WTC11 (cell line): Measurements from ENCODE around the gene MYLK4.

Source experiments
- ZNF121 ChIP-seq: sonication (generic); formaldehyde crosslinking; IDR thresholded peaks from 2 replicates; pipeline ENCODE4 v1.8.0; 2023; ENCODE audit warnings: missing genetic modification reagents
- ZNF416 ChIP-seq: fragments of 250-450 bp; sonication (Bioruptor Pico); IDR thresholded peaks from 2 replicates; pipeline ENCODE4 v1.9.0; 2021; ENCODE audit warnings: mild to moderate bottlenecking, inconsistent platforms
- TF ChIP-seq, protein P1 (sequence below): sonication (generic); formaldehyde crosslinking; IDR thresholded peaks from 2 replicates; pipeline ENCODE4 v1.8.1; 2023; ENCODE audit warnings: mild to moderate bottlenecking, missing genetic modification reagents, moderate library complexity
- TF ChIP-seq, protein P2 (sequence below): fragments of 200-600 bp; IDR thresholded peaks from 2 replicates; pipeline ENCODE4 v1.8.0; 2022; ENCODE audit warnings: antibody characterized with exemption
- TF ChIP-seq, protein P3 (sequence below): sonication (generic); formaldehyde crosslinking; IDR thresholded peaks from 2 replicates; pipeline ENCODE4 v1.8.1; 2023; ENCODE audit warnings: mild to moderate bottlenecking, missing genetic modification reagents
- TF ChIP-seq, protein P4 (sequence below): sonication (generic); formaldehyde crosslinking; IDR thresholded peaks from 2 replicates; pipeline ENCODE4 v1.8.1; 2023; ENCODE audit warnings: mild to moderate bottlenecking, moderate library complexity, missing genetic modification reagents

DNA sequence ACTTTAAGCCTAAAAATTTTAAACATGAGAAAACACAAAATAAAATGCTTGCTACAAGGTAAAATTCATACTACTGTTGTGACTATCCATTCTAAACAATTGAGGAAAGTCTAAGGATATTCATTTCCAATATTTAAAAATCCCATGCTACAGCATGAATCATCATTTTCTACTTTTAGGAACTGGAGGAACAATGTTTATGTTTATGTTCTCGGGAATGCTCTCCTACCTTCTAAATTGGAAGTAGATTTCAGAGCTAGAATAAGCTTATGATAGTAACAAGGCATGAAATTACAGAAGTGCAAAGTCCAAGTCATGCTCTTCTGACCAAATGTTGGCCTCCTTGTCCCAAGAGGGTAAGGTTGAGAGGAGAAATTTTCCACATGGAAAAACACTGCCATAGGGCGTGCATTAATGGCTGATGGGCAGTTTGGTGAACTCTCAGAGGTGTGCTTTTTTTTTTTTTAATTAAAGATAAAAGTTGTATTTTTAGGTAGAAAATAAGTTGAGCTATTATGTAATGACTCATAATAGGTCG, 6.0 kb upstream of the MYLK4 start:
- TF ChIP-seq, protein P1, sequence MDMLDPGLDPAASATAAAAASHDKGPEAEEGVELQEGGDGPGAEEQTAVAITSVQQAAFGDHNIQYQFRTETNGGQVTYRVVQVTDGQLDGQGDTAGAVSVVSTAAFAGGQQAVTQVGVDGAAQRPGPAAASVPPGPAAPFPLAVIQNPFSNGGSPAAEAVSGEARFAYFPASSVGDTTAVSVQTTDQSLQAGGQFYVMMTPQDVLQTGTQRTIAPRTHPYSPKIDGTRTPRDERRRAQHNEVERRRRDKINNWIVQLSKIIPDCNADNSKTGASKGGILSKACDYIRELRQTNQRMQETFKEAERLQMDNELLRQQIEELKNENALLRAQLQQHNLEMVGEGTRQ (CRISPR knock-in tag) = no peak
- TF ChIP-seq, protein P2, sequence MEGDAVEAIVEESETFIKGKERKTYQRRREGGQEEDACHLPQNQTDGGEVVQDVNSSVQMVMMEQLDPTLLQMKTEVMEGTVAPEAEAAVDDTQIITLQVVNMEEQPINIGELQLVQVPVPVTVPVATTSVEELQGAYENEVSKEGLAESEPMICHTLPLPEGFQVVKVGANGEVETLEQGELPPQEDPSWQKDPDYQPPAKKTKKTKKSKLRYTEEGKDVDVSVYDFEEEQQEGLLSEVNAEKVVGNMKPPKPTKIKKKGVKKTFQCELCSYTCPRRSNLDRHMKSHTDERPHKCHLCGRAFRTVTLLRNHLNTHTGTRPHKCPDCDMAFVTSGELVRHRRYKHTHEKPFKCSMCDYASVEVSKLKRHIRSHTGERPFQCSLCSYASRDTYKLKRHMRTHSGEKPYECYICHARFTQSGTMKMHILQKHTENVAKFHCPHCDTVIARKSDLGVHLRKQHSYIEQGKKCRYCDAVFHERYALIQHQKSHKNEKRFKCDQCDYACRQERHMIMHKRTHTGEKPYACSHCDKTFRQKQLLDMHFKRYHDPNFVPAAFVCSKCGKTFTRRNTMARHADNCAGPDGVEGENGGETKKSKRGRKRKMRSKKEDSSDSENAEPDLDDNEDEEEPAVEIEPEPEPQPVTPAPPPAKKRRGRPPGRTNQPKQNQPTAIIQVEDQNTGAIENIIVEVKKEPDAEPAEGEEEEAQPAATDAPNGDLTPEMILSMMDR = no peak
- TF ChIP-seq, protein P3, sequence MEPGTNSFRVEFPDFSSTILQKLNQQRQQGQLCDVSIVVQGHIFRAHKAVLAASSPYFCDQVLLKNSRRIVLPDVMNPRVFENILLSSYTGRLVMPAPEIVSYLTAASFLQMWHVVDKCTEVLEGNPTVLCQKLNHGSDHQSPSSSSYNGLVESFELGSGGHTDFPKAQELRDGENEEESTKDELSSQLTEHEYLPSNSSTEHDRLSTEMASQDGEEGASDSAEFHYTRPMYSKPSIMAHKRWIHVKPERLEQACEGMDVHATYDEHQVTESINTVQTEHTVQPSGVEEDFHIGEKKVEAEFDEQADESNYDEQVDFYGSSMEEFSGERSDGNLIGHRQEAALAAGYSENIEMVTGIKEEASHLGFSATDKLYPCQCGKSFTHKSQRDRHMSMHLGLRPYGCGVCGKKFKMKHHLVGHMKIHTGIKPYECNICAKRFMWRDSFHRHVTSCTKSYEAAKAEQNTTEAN (CRISPR knock-in tag) = no peak
- no peak for TF ChIP-seq ZNF121 (CRISPR knock-in tag)
- TF ChIP-seq ZNF416 (CRISPR knock-in tag) = no peak
- TF ChIP-seq, protein P4, sequence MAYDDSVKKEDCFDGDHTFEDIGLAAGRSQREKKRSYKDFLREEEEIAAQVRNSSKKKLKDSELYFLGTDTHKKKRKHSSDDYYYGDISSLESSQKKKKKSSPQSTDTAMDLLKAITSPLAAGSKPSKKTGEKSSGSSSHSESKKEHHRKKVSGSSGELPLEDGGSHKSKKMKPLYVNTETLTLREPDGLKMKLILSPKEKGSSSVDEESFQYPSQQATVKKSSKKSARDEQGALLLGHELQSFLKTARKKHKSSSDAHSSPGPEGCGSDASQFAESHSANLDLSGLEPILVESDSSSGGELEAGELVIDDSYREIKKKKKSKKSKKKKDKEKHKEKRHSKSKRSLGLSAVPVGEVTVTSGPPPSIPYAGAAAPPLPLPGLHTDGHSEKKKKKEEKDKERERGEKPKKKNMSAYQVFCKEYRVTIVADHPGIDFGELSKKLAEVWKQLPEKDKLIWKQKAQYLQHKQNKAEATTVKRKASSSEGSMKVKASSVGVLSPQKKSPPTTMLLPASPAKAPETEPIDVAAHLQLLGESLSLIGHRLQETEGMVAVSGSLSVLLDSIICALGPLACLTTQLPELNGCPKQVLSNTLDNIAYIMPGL (CRISPR knock-in tag) = no peak
